OCI-LY1 (cell line): ENCODE measurements around the gene TTBK1.
A peak's percentile ranks its signal among the peaks of the same experiment; 100 is the strongest.

Experiments
- H2AFZ ChIP-seq: fragments of 200-600 bp; sonication (generic), shearing (Covaris generic); 2 replicates; pipeline ENCODE4 v1.6.0; 2014; ENCODE audit warnings: antibody characterized with exemption, mild to moderate bottlenecking, low read length
- H3F3A ChIP-seq: fragments of 200-600 bp; sonication (generic), shearing (Covaris generic); 2 replicates; pipeline ENCODE4 v1.6.0; 2014; ENCODE audit warnings: mild to moderate bottlenecking, antibody characterized with exemption, low read length, moderate library complexity; ENCODE audit not compliant: insufficient read depth
- H3K27ac ChIP-seq: fragments of 200-600 bp; sonication (generic); 2 replicates; pipeline ENCODE4 v1.5.1; 2014; ENCODE audit warnings: low read length, mixed run types, mild to moderate bottlenecking, low read depth; ENCODE audit not compliant: poor library complexity, severe bottlenecking
- H3K27me3 ChIP-seq: fragments of 200-600 bp; sonication (generic); 2 replicates; pipeline ENCODE4 v1.6.0; 2014; ENCODE audit warnings: antibody characterized with exemption, mild to moderate bottlenecking, low read length, moderate library complexity; ENCODE audit not compliant: insufficient read depth
- H3K36me3 ChIP-seq: fragments of 200-600 bp; sonication (generic); 2 replicates; pipeline ENCODE4 v1.6.1; 2014; ENCODE audit warnings: mild to moderate bottlenecking, antibody characterized with exemption, low read length, moderate library complexity, mixed read lengths; ENCODE audit not compliant: insufficient read depth
- H3K4me1 ChIP-seq: fragments of 200-600 bp; sonication (generic); 2 replicates; pipeline ENCODE4 v1.5.1; 2014; ENCODE audit warnings: mild to moderate bottlenecking, low read length, moderate library complexity; ENCODE audit not compliant: insufficient read depth, severe bottlenecking
- H3K4me2 ChIP-seq: fragments of 200-600 bp; sonication (generic), shearing (Covaris generic); 2 replicates; pipeline ENCODE4 v1.6.1; 2014; ENCODE audit warnings: low read length
- H3K4me3 ChIP-seq: fragments of 200-600 bp; sonication (generic); 2 replicates; pipeline ENCODE4 v1.5.1; 2014; ENCODE audit warnings: low read length, low read depth, mild to moderate bottlenecking, mixed read lengths; ENCODE audit not compliant: poor library complexity, severe bottlenecking
- H3K79me2 ChIP-seq: fragments of 200-600 bp; shearing (Covaris generic); 2 replicates; pipeline ENCODE4 v1.6.1; 2016; ENCODE audit warnings: mixed run types, low read length, mixed read lengths; ENCODE audit not compliant: insufficient read depth
- H3K9ac ChIP-seq: fragments of 200-600 bp; sonication (generic), shearing (Covaris generic); 2 replicates; pipeline ENCODE4 v1.6.1; 2014; ENCODE audit warnings: mild to moderate bottlenecking, low read length, mixed read lengths
- H3K9me2 ChIP-seq: fragments of 200-600 bp; sonication (generic), shearing (Covaris generic); 2 replicates; pipeline ENCODE4 v1.6.1; 2014; ENCODE audit warnings: low read depth, mild to moderate bottlenecking, low read length, mixed read lengths
- H3K9me3 ChIP-seq: fragments of 200-600 bp; shearing (Covaris generic); 2 replicates; pipeline ENCODE4 v1.6.1; 2014; ENCODE audit warnings: low read length, mixed read lengths
- H4K20me1 ChIP-seq: fragments of 200-600 bp; sonication (generic), shearing (Covaris generic); 2 replicates; pipeline ENCODE4 v1.6.0; 2016; ENCODE audit warnings: mild to moderate bottlenecking, low read length; ENCODE audit not compliant: insufficient read depth
- EZH2 ChIP-seq: fragments of 200-600 bp; sonication (generic), shearing (Covaris generic); IDR thresholded peaks from 2 replicates; pipeline ENCODE4 v1.8.0; 2017; ENCODE audit warnings: borderline replicate concordance, mixed run types, mild to moderate bottlenecking, antibody characterized with exemption, low read length, moderate library complexity, mixed read lengths
- TF ChIP-seq, protein P1 (sequence below): fragments of 200-600 bp; sonication (generic), shearing (Covaris generic); IDR thresholded peaks from 2 replicates; pipeline ENCODE4 v1.5.1; 2017; ENCODE audit warnings: mild to moderate bottlenecking, antibody characterized with exemption, low read length, moderate library complexity, mixed read lengths

The TTBK1 gene

DNA sequence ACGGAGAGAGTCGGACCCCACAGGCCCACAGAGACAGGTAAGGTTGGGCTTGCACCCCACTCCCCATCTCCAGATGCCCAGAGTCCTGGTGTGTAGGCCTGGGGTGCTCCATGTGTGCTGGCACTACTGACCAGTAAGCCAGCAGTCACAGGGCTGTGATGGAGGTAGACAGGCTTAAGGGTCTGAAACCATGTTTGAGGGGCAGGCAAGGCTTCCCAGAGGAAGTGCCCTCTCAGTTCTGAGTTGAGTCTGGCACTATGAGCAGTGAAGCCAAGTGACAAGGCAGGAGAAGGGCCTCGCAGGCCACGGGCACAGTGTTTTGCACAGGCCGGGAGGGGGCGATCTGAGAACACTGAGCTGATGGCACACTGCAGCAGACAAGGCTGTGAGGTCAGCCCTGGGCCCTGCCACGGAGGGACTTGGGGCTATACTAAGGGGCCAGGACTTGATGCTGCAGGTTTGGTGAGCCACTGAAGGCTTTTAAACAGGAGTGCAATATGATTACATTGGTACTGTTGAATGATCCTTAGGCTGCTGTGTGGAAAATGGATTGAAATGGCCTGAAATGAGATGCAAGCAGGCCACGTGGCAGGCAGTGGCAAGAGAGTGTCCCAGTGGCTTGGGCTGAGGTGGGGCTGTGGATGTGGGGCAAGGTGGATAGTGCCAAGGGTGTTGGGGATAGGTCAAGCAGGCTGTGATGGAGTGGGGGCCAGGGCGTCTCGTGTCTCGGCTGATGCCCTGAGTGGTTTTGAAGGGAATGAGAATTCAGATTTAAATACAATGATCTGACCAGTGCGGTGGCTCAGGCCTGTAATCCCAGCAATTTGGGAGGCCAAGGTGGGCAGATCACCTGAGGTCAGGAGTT, 20.3 kb downstream of the TTBK1 start:
- Histone ChIP-seq H3K9ac (no peak overlapping the region), H3K27ac (no peak overlapping the region), H3K27me3 (no peaks in the 10 kb centered on the region; the same call in 1 of the 2 replicates), H3K9me3 (no peaks in the 10 kb centered on the region), H3K79me2 (no peaks in the 10 kb centered on the region), H3K9me2 (no peaks in the 10 kb centered on the region), H3K36me3 (no peaks in the 10 kb centered on the region), H4K20me1 (no peaks in the 10 kb centered on the region), H3K4me3 (no peak overlapping the region), H2AFZ (no peak overlapping the region), H3K4me1 (no peaks in the 10 kb centered on the region), H3F3A (no peaks in the 10 kb centered on the region), H3K4me2 (no peak overlapping the region)
- TF ChIP-seq EZH2 = no peak
- TF ChIP-seq, protein P1, sequence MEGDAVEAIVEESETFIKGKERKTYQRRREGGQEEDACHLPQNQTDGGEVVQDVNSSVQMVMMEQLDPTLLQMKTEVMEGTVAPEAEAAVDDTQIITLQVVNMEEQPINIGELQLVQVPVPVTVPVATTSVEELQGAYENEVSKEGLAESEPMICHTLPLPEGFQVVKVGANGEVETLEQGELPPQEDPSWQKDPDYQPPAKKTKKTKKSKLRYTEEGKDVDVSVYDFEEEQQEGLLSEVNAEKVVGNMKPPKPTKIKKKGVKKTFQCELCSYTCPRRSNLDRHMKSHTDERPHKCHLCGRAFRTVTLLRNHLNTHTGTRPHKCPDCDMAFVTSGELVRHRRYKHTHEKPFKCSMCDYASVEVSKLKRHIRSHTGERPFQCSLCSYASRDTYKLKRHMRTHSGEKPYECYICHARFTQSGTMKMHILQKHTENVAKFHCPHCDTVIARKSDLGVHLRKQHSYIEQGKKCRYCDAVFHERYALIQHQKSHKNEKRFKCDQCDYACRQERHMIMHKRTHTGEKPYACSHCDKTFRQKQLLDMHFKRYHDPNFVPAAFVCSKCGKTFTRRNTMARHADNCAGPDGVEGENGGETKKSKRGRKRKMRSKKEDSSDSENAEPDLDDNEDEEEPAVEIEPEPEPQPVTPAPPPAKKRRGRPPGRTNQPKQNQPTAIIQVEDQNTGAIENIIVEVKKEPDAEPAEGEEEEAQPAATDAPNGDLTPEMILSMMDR = peak; percentile 97

GRCh38 chr6:43264599-43265145, 21.4 kb downstream of the TTBK1 start:
- Histone ChIP-seq H3K79me2 (no peaks in the 10 kb centered on the region), H3K4me2 (no peak overlapping the region), H3K4me1 (peaks cover 7% of the 10 kb centered on the region), H3K9ac (no peak overlapping the region), H3K4me3 (no peak overlapping the region), H3K27ac (no peak overlapping the region), H3F3A (no peaks in the 10 kb centered on the region), H3K9me3 (no peaks in the 10 kb centered on the region), H3K9me2 (no peaks in the 10 kb centered on the region), H2AFZ (no peak overlapping the region), H3K36me3 (no peaks in the 10 kb centered on the region), H4K20me1 (no peaks in the 10 kb centered on the region), H3K27me3 (0 out of 2 replicates have a peak, but pooled peaks cover 6% of the 10 kb centered on the region)
- TF ChIP-seq, protein P1 = no peak
- TF ChIP-seq EZH2 = no peak

DNA sequence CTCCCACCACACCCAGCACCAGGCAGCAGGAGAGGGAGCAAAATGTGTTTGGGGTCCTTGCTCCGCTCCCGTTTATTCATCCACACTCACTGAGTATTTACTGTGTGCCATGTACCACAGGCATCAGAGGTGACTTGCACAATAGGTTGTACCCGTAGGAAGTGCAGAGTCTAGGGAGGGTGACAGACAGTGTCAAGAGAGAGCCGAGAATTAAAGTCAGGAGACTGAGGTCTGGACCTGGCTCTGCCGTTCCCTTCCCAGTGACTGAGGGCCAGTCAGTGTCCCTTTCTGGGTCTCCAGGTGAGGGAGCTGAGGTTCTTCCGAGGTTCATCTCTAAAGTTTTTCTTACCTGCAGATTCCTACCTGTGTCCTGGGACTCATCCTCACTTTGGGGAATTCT, 22.3 kb downstream of the TTBK1 start:
- TF ChIP-seq, protein P1 = no peak
- no peak for TF ChIP-seq EZH2
- no peak overlapping the region for H3K4me2 ChIP-seq

More for the DNA sequence above, 22.3 kb downstream of the TTBK1 start:
- no peaks in the 10 kb centered on the region for H3F3A ChIP-seq
- no peak overlapping the region for H3K4me3 ChIP-seq
- H2AFZ ChIP-seq = no peak overlapping the region
- peaks cover 16% of the 10 kb centered on the region for H3K4me1 ChIP-seq
- H3K9ac ChIP-seq = no peak overlapping the region
- no peaks in the 10 kb centered on the region for H3K36me3 ChIP-seq
- no peaks in the 10 kb centered on the region for H4K20me1 ChIP-seq
- H3K9me3 ChIP-seq = no peaks in the 10 kb centered on the region
- H3K9me2 ChIP-seq = no peaks in the 10 kb centered on the region
- H3K79me2 ChIP-seq = no peaks in the 10 kb centered on the region
- no peak overlapping the region for H3K27ac ChIP-seq
- 0 out of 2 replicates have a peak, but pooled peaks cover 6% of the 10 kb centered on the region for H3K27me3 ChIP-seq
